Stimulated activated CD4-positive, alpha-beta T cell treated with anti-CD3 and anti-CD28 coated beads, Interleukin-4, amount 100 ng/mL, for 48 hours (primary cell): Measurements from ENCODE around the gene ZSCAN29.
A peak's percentile ranks its signal among the peaks of the same experiment; 100 is the strongest.

ENCODE experiments used
- DNase-seq, 2 donors: peaks; one replicate each; pipeline ENCODE4 v3.0.0-alpha.2; 2020; ENCODE audit warnings: low read depth in 2 of 2

The ZSCAN29 gene

DNA sequence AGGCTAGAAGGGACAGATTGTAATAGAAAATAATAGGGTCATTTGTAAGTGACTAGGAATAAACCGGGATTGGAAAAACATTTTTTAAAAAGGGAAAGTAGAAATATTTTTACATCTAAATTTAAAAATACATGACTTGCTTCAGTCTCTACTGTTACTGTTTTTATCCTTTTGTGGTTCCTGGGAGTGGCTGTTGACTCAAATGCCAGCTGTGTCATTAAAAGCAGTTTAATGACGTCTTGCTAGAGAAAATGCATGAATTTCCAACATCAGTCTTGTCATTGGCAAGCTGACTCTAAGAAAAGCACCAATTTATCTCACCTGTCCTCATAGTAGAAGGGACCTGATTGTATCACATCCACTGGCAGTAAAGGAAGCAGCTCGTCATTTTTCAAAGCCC lies 23.7 kb downstream of the ZSCAN29 start:
- no peak for DNase-seq

DNA sequence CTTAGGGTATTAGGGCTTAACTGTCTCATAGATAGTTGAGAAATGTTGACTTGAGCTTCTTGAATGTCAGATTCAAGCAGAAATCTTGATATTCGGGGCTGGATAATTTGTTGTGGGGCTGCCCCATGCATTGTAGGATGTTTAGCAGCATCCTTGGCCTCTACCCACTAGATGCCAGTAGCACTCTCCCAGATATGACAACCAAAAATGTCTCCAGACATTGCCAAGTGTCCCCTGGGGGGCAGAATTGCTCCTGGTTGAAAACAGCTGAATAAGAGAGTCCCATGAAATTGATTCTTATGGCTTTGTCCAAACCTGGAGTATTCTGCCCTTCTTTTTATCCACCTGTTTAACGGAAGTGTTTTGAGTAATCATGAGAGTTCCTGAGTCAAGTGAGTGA lies 24.5 kb downstream of the ZSCAN29 start:
- no peak for DNase-seq

DNA sequence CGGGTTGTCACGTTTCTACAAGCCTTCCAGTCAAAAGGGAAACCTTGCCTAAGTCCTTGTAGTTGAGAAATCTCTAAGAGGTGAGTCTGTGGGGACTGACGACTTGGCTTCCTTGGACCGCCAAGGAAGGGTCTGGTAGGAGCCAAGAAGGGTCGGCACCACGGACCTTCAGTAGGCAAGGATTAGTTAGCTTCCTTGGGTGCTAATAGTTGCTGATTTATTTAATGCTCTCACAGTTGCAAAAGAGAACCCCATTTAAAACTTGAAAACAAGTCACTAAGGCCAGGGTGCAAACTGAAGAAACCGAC lies 40.1 kb downstream of the ZSCAN29 start:
- DNase-seq, result no peak

DNA sequence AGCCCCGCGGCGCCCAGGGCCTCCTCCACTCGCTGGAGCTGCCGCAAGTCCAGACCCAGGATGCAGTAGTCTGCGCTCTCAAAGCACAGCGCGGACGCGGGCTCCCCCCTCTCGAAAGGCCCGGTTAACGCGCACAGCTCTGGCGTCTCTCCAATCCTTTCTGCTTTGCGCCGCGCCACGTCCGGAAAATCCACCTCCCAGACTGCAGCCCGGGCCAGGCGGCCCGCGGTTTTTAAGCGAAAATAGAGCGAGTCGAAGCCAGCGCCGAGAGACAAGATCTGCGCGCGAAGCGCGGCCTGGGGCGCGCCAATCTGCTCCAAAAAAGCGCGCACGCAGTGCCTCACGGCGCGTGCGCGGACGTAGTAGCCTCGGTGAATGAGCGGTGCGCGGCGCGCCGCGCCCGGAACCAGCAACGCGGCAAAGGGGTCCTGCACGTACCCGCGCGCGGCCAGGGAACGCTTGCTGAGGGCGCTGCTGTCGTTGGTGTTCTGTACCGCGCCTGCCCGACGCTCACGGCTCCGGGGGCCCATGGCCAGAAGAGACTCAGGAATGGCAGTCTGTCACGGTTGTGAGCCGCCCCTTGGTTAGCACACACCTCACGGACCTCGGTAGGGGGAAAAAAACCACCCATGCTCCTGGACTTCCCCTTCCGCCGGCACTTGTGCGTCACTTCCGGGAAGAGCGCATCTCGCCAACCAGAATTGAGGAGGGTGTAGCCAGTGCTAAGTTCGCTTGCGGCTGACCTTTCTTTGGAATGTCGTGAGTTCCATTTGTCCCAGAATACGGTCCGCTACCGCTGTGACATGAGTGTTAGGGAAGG lies 40.7 kb downstream of the ZSCAN29 start, which contains the start of gene LCMT2:
Gene LCMT2, minus strand, starts transcription at position 614 of the 820 bp plus-strand sequence. Its CDS starts 84 bp downstream, at position 530.
- DNase-seq, result peak; percentile 75 to 84

DNA sequence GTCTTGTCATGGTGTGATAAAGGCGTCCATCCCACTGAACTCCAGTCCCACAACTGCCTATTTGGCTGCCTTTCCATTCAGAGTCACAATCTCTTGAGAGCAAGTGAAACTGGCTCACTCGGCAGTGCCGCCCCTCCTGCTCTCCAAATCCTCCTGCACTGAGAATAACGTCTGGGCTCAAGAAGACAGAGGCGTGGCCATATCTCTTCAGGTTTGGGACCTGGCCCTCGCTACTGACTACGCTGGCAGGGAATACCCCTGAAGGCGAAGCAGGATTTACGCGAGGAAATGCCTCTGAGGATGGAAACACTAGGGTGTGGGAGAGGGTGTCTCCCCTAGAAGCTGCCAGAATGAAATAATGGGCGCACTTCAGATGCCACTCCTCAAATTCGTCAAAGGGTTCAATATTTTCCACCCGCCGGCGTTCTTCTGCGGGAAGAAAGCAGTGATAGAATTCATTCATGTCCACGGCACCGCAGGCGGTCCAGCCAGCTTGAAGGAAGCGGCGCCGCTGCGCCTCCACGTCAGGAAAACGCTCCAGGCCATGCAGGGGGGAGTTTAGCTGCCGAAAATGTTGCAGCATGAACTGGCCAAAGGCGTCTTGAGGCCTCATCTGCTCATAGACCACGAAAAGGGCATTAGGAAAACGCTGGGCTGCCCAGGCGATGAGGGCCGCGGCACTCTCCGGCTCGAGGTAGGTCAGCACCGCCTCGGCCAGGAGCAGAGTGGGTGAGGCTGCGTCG lies 41.5 kb downstream of the ZSCAN29 start:
- DNase-seq, result peak; percentile 1 to 2

DNA sequence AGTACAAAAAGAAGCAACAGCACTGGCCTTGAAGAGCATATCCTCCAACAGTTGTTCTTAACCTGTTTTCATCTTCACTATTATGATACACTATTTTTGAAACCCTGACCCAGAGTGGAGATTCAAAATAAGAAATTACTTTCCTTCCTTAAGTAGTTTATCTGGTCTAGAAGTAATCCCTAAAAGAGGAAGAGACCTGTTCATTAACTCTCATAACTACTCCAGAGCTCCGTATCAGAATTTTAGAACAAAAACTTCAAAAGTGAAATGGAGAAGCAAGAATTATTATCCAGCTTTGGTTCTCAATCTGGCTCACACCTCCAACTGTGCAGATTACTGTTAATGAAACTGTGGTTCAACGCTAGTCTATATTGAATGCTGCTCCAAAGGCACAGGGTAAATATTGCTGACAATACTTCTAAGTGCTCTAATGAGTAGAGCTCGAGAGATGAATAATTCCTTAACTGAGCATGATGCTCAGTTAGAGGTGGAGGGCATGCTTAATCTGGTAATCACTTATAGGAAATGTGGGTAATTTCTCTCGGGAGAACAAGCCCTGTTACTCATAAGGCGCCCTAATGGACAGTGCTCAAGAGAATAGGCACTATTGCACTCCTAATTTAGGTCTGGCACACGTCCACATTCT lies 45.7 kb downstream of the ZSCAN29 start:
- no peak for DNase-seq

DNA sequence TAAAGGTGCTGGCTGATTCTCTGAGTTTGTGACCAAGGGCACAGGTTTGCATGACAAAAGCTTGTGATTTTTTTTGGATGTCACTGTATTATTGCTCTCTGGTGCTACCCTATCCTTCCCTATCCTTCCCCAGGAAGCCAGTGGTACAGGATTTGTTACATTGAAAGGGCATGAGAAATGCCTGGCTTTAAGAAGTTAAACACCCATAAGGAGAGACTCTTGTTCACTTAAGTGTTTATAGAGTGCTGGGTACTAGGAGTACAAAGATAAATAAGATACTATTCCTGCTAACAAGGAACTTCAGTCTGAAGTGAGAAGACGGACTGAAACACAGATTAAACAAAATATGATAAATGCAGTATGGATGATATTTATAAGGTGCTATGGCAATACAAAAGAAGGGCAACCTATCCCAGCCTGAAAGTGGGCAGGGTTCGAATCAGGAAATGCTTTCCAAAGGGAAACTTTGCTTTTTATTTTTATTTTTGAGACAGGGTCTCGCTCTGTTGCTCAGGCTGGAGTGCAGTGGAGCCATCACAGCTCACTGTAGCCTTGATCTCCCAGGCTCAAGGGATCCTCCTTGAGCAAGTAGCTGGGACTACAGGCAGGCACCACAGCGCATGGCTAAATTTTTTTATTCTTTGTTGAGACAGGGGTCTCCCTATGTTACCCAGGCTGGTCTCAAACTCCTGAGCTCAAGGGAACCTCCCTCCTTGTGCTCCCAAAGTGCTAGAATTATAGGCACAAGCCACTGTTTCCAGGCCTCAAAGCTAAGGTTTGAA lies 51.7 kb downstream of the ZSCAN29 start:
- DNase-seq, result no peak

DNA sequence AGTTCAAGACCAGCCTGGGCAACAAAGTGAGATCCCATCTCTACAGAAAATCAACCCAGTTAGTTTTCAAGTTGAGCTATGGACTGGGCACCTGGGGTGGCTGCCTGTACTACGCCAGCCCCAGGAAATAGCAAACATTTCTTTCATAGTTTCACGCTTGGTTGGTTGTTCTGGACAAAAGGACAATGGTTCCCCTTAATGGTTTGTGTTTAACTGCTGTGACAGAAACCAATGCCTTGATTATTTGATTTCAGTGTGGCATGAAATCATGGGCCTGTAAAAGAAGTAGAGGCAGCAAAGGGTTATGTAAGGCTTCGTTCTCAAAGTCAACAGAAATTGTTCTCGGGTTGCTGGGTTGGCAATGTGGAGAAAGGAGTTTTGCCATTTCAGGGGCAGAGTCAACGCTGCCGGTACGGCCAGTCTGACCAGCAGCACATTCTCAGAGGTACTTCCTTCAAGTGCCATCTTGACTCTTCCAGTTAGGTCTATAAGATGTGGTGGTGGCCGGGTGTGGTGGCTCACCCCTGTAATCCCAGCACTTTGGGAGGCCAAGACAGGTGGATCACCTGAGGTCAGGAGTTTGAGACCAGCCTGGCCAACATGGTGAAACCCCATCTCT lies 53.2 kb downstream of the ZSCAN29 start:
- DNase-seq, result no peak

DNA sequence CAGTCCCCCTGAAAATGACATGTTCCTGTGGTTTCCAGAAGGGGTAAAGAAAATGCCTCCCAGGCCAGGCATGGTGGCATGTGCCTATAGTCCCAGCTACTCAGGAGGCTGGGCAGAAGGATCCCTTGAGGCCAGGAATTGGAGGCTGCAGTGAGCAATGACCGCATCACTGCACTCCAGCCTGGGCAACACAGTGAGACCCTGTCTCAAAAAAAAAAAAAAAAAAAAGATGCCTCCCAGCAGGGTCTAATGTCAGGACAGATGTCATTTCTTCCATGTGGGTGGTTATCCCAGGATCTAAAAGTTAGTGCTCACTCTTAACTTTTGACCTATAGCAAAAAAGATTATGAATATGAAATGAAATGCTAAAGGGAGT lies 53.9 kb downstream of the ZSCAN29 start:
- no peak for DNase-seq

DNA sequence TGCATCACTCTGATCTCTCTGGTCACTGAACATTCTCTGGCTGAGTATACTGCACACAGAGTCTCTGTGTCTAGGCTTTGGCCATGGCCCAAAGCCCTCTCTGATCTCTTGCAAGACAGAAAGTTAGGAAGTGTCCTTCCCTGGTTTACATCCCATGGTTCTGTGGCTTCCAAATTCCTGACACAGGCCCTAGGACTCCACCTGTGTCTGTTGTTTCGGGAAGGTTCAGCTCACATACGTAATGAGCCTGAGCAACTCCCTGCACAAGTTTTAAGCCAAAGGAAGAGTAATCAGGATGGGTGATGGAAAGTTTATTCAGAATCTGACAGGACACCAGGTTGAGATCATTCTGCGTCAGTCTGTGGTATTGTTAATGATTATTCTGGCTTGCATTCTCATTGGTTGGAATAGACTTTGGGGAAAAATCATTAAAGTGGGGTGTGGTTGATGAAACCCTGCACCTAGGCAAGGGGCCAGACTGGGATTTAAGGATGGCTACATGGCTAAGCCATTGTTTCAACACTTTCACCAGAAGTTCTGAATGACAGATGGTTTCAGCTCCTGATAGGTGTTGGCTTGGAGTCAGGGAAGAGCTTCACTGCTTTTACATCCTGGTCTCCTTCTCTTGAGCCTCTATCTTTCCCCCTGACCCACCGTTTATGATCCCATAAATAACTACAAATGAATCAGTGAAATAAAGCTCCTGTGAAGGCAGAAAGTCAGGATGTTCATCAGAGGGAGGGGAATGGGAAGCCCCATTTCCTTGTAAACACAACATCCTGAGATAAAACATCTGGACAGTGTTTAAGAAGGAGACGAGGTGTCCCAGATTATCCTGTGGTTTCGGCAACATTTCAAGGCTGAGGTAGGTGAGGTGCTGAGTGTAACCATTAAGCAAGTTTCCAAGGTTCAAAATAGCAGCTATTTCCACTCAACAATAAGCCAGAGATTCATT lies 54.5 kb downstream of the ZSCAN29 start:
- DNase-seq, result no peak

DNA sequence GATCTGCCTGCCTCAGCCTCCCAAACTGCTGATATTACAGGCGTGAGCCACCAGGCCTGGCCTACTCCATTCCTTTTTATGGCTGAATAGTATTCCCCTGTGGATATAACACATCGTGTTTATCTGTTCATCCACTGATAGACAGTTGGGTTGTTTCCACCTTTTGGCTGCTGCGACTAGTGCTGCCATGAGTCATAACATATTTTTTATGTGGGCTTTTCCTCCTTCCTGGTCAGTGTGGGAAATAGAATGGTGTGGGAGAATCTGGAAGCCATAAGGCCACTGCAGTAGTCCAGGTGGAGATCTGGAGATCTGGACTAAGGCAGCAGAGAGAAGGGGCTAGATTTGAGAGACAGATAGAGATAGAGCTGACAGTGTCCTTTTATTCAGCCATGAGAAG lies 56.7 kb downstream of the ZSCAN29 start:
- no peak for DNase-seq

DNA sequence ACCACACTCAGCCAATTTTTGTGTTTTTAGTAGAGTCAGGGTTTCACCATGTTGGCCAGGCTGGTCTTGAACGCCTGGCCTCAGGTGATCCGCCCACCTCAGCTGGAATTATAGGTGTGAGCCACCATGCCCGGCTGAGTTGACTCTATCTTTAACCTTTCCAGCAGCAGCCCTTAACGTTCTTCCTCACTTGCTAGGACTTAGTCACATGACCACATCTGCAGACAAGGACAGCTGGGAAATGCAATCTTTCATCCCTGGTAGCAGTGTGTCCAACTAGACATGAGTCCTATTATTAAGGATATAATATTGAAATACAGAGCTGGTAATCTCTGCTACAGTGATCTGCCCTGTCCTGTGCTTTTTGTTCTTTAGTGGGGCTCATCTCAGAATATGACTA lies 58.5 kb downstream of the ZSCAN29 start:
- DNase-seq, result no peak
